Medulla oblongata (tissue), 1 donor: ENCODE data around the gene FMN1.
A peak's percentile ranks its signal among the peaks of the same experiment; 100 is the strongest.

Source experiments
- DNase-seq: peaks from one replicate; pipeline ENCODE4 v3.0.0-alpha.2; 2015; ENCODE audit errors: extremely low spot score

The FMN1 gene

GRCh38 chr15:32933236-32933635, 261.3 kb downstream of the FMN1 start:
- no peak for DNase-seq

DNA sequence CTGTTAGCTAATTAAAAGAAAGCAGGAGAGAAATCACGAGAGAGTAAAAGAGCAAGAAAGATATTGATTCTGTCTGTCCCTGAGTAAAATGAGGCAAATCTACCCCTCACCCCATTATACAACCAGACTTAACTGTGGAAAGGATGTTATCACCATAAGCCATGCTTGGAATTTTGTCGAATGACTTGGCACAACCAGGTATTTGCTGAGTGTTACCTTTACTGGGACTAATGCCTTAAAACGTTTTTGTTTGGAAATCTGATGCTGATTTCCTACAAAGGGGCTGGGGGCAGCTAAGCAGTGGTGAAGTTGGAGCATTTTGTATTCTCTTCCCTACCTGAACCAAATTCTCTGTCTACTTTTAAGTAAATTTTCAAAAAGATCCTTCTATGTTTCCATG, 265.6 kb downstream of the FMN1 start:
- no peak for DNase-seq

- no peak for DNase-seq
These were observed 267.4 kb downstream of the FMN1 start for GRCh38 chr15:32927124-32927523.

GRCh38 chr15:32923176-32923575, 271.3 kb downstream of the FMN1 start:
- DNase-seq = no peak

DNA sequence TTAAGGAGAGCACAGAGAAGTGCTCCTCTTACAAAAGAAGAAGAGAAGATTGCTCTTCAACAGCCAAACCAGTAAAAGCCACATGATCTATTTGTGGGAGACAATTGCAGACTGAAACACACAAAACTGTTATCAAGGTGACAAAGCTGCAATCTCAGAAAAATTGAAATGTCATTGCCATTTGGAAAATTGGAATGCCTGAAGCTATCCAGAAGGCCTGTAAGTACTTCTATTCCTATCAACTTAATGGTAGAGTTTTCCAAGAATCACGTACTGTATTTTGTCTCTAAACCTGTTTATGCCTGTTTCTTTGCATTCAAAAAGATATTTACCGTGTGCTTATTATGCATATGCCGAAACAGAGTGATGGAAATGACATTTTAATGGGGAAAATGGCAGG, 272.0 kb downstream of the FMN1 start:
- no peak for DNase-seq

GRCh38 chr15:32919749-32920414, 274.6 kb downstream of the FMN1 start:
- no peak for DNase-seq

DNA sequence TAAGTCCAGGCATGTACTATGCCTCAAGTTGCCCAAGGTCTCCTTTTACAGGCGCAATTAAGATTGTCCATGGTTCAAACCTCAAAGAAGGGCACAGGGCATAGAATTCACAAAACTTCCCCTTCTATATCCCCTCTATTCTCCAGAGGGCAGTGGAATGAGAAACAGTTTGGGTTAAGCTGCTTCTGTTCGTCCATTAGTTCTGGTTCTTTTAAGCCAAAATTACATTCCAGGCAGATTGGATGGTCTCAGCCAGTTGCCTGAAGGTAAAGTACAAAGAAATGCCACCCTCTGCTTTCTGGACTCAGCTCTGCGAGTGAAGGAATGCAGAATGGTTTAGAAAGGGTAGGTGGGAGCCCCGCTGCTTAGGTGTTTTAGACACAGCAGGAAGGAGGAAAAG, 276.0 kb downstream of the FMN1 start:
- DNase-seq = no peak

DNA sequence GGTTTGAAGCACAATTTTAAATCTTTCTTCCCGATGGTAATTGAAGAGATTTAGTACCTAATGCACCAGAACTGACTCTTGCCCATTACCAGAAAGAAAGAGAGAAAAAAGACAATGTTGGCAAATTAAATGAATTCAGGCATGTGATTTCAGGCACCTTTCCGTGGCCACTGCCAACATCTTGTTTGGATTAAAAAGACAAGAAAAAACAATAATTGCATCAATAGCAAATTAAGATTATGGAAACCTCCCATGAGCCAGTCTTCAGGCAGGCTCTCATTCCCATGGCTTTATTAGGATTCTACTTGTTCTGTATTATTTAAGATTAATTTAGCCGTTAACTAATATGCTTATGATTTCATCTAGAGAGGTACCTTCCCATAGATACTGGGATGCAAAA, 283.7 kb downstream of the FMN1 start:
- no peak for DNase-seq

DNA sequence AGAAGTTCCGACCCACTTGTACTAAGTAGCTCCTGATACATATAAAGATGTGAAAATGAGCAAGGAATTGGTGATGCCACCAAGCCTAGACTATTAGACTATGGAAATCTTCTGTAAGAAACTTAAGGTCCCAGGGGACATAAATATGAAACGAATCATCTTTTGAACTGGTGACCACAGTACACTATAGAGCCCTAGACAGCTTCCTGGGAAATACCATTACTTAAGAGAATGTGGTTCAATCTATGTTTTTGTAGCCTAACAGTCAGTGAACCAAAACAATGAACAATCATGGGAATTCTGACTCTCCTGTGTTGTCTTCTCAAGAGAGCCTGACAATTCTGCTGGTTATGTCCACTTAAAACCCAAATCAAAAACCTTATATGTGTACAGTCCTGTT, 285.1 kb downstream of the FMN1 start:
- DNase-seq = no peak

- DNase-seq = peak; percentile 36
These were observed 285.6 kb downstream of the FMN1 start for GRCh38 chr15:32908872-32909271.

DNA sequence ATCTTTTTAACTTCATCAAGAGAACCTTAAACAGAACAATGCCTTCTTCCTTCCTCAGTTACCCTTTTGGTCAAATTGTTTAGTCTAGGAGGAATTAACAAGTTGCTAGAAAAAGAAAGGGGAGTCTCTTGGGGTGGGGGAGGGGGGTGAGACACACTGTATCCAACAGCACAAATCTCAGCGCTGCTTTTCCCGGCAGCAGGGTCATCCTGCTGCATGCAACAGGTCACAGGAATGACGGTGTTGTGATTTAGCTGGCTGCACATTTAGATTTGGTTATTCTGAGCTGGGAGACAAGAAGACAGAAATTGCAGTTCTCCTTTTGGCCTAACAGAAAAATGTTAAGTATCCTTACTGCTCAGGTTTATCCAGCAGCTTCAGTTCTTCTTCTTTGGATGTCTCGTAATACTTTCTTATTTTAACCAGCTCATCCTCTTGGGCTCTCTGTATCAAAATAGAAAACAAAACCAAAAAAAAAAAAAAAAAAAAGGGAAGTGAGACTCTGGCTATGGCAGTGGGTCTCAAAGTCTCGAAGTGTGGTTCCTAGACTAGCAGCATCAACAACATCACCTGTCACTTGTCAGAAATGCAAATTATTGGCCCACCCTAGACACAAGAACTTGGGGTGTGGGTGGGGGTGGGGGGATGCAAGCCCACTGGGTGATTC, 286.2 kb downstream of the FMN1 start:
- DNase-seq = peak; percentile 64

DNA sequence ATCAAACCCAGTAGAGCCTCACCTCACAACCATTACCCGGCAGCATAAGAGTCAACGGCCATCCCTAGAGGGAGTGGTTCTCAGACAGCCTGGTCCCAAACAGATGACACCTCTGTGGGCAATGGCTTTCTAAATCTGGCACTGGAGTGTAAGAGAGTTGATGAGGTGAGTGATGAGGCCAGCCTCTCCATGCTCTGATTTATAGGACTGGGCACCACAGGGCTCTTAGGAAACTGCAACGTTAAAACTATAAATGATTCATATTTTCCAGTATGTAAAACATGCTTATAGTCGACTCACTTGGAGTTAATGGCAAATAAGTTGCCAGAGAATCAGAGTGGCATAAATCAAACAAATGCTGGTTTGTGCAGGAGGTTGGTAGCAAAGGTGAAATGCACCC, 289.0 kb downstream of the FMN1 start:
- DNase-seq = no peak

DNA sequence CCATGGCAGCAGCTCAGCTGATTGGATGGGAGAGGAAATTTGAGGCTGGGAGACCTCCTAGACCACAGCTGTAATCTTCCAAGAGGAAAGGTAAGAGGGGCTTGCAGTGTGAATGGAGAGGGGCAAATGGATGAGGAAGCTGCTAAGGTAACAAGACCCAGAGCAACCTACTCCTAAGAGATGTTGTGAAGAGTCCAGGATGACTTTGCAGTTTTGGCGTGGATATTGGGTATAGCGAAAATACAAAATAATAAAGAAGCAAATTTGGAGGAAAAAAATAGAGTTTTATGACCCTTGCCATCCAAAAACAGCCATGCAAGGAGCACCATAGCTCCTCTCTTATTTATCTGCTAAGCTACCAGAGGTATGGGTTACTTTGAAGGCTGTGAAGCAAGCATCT, 290.1 kb downstream of the FMN1 start:
- DNase-seq = no peak

DNA sequence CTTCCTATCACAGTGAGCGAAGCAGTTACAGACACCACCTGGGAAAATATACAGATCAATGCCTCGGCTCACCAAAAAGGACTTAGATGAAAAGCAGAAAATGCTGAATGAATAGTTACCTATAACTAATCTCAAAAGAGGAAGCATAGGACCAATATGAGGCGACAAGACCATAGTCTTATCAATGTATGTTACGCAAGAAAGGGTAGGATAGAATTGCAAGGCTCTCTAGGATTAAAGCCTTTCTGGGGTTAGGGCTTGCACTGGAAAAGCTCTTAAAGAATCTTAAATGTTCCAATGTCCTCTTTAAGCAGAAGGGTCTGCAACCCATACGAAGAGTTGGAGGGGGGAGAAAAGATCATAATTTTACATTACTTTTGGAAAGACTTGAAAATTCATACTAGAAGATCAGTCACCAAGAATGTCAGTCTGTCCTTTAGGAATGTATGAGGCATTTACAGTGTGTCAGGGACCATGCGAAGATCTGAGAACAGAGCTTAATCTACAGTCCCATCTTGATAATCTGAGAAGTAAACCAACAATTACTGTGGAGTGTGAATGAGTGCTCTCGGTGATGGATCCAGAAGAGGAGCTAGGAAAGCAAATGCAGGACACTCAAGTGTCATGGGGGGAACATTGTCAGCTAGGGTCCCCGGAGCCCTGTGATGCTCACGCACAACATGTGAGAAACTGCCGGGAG, 290.8 kb downstream of the FMN1 start:
- no peak for DNase-seq

- DNase-seq = no peak
These were observed 292.5 kb downstream of the FMN1 start for GRCh38 chr15:32901995-32902394.

- no peak for DNase-seq
These were observed 293.3 kb downstream of the FMN1 start for GRCh38 chr15:32901192-32901591.

- peak; percentile 23 for DNase-seq
These were observed 295.4 kb downstream of the FMN1 start for GRCh38 chr15:32899126-32899596.

DNA sequence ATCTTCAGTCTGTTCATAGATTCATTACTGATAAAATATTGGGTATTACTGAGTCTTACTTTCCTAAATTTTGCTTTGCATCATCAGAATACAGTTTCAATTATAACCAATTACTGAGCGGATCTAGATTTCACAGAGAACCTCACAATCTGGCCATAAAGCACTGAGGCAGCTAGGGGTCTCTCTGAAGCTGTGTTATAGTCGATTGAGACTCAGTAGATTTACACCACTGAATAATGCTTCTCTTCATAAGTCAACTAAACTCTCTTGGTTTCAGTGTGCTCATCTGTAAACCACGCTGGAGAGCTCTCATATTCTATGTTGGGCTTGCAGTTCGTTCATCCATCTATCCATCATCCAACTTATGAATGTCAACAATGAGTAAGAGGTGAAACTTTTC, 296.1 kb downstream of the FMN1 start:
- no peak for DNase-seq

DNA sequence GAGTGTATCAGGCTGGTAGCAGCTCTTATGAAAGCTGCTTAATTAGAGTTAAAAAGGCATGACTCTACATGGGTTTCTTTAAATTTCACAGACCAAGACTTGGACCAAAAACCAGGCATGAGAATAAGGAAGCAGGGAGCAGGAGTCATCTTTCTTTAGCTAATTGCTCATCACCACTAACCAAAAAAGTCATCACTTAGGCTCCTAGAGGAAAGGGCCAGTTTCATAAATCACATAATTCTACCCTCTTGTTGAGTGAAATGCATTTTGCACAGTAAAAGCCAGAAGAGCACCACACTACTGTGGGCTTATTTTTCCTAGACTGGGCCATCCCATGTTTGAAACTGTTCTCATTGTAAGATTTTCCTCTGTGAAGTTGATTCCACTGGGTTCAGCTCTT, 301.1 kb downstream of the FMN1 start:
- DNase-seq = no peak

DNA sequence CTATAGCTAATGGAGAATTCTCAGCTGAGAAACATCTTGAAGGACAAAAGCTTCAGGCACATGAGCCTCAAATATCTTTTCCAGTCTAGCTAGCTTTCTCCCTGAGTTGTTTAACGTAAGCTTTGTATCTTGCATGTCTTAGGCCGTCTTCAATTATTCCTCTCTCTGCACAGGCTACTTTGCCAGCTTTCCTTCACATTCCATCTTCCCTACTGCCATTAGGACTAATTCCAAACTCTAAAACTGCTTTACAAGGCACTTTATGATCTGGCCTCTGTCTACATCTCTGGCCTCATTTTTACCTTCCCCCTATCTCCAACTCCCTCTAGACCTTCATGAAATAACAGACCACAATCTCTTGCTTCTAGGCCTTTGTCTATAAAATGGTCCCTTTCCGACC, 305.3 kb downstream of the FMN1 start:
- no peak for DNase-seq

DNA sequence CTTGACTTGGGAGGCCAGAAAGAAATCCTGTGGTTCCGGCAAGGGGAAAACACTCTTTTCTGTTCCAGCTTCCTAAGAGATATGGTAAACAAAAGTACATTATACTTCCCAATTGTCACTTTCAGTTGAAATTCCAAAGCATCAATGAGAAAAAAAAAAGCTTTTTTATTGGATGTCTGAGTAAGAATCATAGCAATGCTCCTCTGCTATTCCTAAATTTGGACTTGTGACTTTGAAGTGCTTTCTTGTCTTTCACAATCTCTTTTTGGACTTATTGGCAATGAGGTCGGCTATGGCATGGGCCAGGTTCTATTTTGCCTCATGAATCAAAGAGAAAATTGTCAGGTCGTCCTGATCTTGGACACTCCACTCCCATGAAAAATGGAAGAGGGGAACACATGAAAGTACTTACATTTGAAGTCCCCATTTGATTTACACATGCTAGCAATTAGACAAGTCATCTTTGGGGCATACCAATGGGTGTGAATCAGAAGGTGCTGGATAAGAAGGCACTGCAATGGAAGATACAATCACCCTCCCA, 306.2 kb downstream of the FMN1 start:
- DNase-seq = no peak

DNA sequence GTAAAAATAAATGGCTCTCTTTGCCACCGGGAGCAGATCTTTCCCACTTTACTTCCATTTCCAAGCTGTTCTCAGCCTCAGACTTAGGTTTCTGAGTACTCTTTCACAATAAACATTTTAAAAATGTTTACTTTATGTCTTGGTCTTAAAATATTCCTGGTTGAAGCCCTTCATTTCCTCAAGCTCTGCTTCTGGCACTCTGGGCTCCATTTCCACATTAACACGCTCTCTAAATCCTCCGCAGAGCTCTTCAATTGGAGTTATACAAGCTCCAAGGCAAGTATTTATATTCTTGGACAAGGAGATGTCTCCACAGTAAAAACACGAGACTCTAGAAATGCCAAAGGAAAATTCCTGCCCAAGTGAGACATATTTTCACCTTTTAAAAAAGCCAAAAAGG, 307.4 kb downstream of the FMN1 start:
- no peak for DNase-seq

DNA sequence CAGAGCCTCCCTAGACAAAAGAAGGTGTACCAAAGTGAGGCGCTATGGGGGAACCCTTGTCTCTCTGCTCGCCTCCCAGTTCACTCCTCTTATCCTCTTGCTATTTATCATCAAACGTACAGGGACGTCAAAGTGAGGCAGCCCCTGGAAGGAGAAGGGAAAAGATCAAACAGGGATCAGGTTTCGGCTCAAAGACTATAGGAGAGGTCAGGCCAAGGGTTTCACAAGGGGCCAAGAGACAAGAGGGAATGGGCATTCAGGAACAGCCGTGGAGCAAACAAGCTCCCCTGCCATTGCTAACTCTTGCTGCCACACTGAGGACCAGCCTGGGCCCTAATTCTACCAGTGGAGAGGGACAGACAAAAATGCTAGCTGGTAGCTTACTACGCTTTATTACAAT, 308.1 kb downstream of the FMN1 start:
- no peak for DNase-seq
